ENCODE measurements around the gene IRAK2.

IRAK2 gene

GRCh38 chr3:10223676-10224639 is 59.2 kb downstream of the IRAK2 start:
- Histone ChIP-seq H3K9me3 (ENCODE audit: insufficient read depth, low read length, severe bottlenecking) (no peaks in the 10 kb centered on the region), H3K4me1 (ENCODE audit: insufficient read depth, low read length) (peaks cover 15% of the 10 kb centered on the region), H4K20me1 (ENCODE audit: insufficient read depth, low read length) (no peaks in the 10 kb centered on the region), H2AFZ (ENCODE audit: low read depth, low read length) (no peak overlapping the region), H3K27me3 (ENCODE audit: insufficient read depth, low read length, poor library complexity) (no peaks in the 10 kb centered on the region), H3K79me2 (ENCODE audit: insufficient read depth, low read length) (no peaks in the 10 kb centered on the region), H3K9ac (ENCODE audit: low read depth, low read length) (no peak overlapping the region), H3K36me3 (ENCODE audit: insufficient read depth, low read length) (no peaks in the 10 kb centered on the region), H3K4me2 (ENCODE audit: insufficient read depth, low read length) (no peak overlapping the region), H3K4me3 (ENCODE audit: low read depth in 1 of 2, low read length in 2 of 2) (no peak overlapping the region), H3K27ac (ENCODE audit: low read length) (no peak overlapping the region)
- ATAC-seq (ENCODE audit: insufficient read depth, low read depth) = no peak
- no peak for DNase-seq
- TF ChIP-seq EZH2 (IDR thresholded peaks at IDR 0.05; ENCODE audit: borderline replicate concordance, low read depth, low read length, severe bottlenecking) = no peak
- TF ChIP-seq, protein P1, sequence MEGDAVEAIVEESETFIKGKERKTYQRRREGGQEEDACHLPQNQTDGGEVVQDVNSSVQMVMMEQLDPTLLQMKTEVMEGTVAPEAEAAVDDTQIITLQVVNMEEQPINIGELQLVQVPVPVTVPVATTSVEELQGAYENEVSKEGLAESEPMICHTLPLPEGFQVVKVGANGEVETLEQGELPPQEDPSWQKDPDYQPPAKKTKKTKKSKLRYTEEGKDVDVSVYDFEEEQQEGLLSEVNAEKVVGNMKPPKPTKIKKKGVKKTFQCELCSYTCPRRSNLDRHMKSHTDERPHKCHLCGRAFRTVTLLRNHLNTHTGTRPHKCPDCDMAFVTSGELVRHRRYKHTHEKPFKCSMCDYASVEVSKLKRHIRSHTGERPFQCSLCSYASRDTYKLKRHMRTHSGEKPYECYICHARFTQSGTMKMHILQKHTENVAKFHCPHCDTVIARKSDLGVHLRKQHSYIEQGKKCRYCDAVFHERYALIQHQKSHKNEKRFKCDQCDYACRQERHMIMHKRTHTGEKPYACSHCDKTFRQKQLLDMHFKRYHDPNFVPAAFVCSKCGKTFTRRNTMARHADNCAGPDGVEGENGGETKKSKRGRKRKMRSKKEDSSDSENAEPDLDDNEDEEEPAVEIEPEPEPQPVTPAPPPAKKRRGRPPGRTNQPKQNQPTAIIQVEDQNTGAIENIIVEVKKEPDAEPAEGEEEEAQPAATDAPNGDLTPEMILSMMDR (IDR thresholded peaks at IDR 0.05; ENCODE audit: borderline replicate concordance, extremely low read depth, low read length, poor library complexity, severe bottlenecking) = no peak

- no peaks in the 10 kb centered on the region for H3K36me3 ChIP-seq (ENCODE audit: insufficient read depth, low read length)
- H3K4me3 ChIP-seq (ENCODE audit: low read depth in 1 of 2, low read length in 2 of 2) = no peak overlapping the region
- H3K4me2 ChIP-seq (ENCODE audit: insufficient read depth, low read length) = no peak overlapping the region
- ATAC-seq (ENCODE audit: insufficient read depth, low read depth) = peak; percentile 80
- H3K9me3 ChIP-seq (ENCODE audit: insufficient read depth, low read length, severe bottlenecking) = no peaks in the 10 kb centered on the region
- peak; percentile 59 for DNase-seq
- H3K4me1 ChIP-seq (ENCODE audit: insufficient read depth, low read length) = peaks cover 19% of the 10 kb centered on the region
- no peaks in the 10 kb centered on the region for H3K27me3 ChIP-seq (ENCODE audit: insufficient read depth, low read length, poor library complexity)
- TF ChIP-seq EZH2 (IDR thresholded peaks at IDR 0.05; ENCODE audit: borderline replicate concordance, low read depth, low read length, severe bottlenecking) = no peak
- TF ChIP-seq, protein P1 (IDR thresholded peaks at IDR 0.05; ENCODE audit: borderline replicate concordance, extremely low read depth, low read length, poor library complexity, severe bottlenecking) = peak; percentile 73
- H3K27ac ChIP-seq (ENCODE audit: low read length) = no peak overlapping the region
- H4K20me1 ChIP-seq (ENCODE audit: insufficient read depth, low read length) = no peaks in the 10 kb centered on the region
- H3K79me2 ChIP-seq (ENCODE audit: insufficient read depth, low read length) = no peaks in the 10 kb centered on the region
- H3K9ac ChIP-seq (ENCODE audit: low read depth, low read length) = no peak overlapping the region
- no peak overlapping the region for H2AFZ ChIP-seq (ENCODE audit: low read depth, low read length)
Measured at GRCh38 chr3:10224794-10225665, 60.3 kb downstream of the IRAK2 start.

DNA sequence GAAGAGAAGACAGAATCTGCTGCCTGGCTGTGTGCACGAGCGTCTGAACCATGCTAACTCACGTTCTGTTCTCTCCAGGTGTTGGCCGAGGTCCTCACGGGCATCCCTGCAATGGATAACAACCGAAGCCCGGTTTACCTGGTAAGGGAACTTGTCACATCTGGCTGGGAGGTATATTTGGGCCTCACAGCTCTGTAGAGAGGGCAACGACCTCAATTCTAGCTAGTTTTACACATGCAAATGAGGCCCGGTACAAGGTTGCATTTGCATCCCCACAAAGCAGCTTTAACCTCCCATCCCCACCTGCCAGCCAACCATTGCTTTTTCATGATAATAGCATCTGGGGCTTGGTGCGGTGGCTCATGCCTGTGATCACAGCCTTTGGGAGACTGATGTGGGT is 61.6 kb downstream of the IRAK2 start:
- H4K20me1 ChIP-seq (ENCODE audit: insufficient read depth, low read length) = no peaks in the 10 kb centered on the region
- H3K27me3 ChIP-seq (ENCODE audit: insufficient read depth, low read length, poor library complexity) = no peaks in the 10 kb centered on the region
- no peak overlapping the region for H3K4me2 ChIP-seq (ENCODE audit: insufficient read depth, low read length)
- no peak overlapping the region for H3K4me3 ChIP-seq (ENCODE audit: low read depth in 1 of 2, low read length in 2 of 2)
- ATAC-seq (ENCODE audit: insufficient read depth, low read depth) (no peak), DNase-seq (no peak)
- peaks cover 19% of the 10 kb centered on the region for H3K4me1 ChIP-seq (ENCODE audit: insufficient read depth, low read length)
- no peaks in the 10 kb centered on the region for H3K36me3 ChIP-seq (ENCODE audit: insufficient read depth, low read length)
- H2AFZ ChIP-seq (ENCODE audit: low read depth, low read length) = no peak overlapping the region
- no peak overlapping the region for H3K9ac ChIP-seq (ENCODE audit: low read depth, low read length)
- no peak for TF ChIP-seq EZH2 (IDR thresholded peaks at IDR 0.05; ENCODE audit: borderline replicate concordance, low read depth, low read length, severe bottlenecking)
- TF ChIP-seq, protein P1 (IDR thresholded peaks at IDR 0.05; ENCODE audit: borderline replicate concordance, extremely low read depth, low read length, poor library complexity, severe bottlenecking) = no peak
- no peaks in the 10 kb centered on the region for H3K9me3 ChIP-seq (ENCODE audit: insufficient read depth, low read length, severe bottlenecking)
- no peak overlapping the region for H3K27ac ChIP-seq (ENCODE audit: low read length)
- no peaks in the 10 kb centered on the region for H3K79me2 ChIP-seq (ENCODE audit: insufficient read depth, low read length)

Data from DND-41 (cell line).